Panc1 (cell line): Measurements from ENCODE around the gene ZNF580.

Experiments used
- CTCF ChIP-seq: fragments of 450-650 bp; IDR thresholded peaks from 2 replicates; pipeline ENCODE4 v1.5.1; 2017; ENCODE audit warnings: mild to moderate bottlenecking
- POLR2AphosphoS5 ChIP-seq: IDR thresholded peaks from 2 replicates; pipeline ENCODE4 v1.6.1; 2012; ENCODE audit warnings: mild to moderate bottlenecking, low read depth, low read length, moderate library complexity
- REST ChIP-seq, 2 experiments: IDR thresholded peaks; 2 replicates each; pipeline ENCODE4 v1.6.1; 2011 to 2012; ENCODE audit warnings: low read depth in 2 of 2, control low read depth in 1 of 2, low read length in 1 of 2, mild to moderate bottlenecking in 1 of 2, moderate library complexity in 1 of 2; ENCODE audit not compliant: insufficient read depth in 1 of 2
- TCF7L2 ChIP-seq: IDR thresholded peaks from 2 replicates; pipeline ENCODE4 v1.6.1; 2011; ENCODE audit warnings: mild to moderate bottlenecking, low read depth, low read length, inconsistent platforms

GRCh38 chr19:55644191-55644833, 3.5 kb downstream of the ZNF580 start:
- TF ChIP-seq CTCF, result no peak
- TF ChIP-seq REST (IDR thresholded peaks at IDR 0.05; ENCODE audit: insufficient read depth in 1 of 2, low read depth in 2 of 2, low read length in 1 of 2), result no peak
- TF ChIP-seq POLR2AphosphoS5, result no peak
- TF ChIP-seq TCF7L2, result no peak
